ENCODE data around the gene AAK1.

DNA sequence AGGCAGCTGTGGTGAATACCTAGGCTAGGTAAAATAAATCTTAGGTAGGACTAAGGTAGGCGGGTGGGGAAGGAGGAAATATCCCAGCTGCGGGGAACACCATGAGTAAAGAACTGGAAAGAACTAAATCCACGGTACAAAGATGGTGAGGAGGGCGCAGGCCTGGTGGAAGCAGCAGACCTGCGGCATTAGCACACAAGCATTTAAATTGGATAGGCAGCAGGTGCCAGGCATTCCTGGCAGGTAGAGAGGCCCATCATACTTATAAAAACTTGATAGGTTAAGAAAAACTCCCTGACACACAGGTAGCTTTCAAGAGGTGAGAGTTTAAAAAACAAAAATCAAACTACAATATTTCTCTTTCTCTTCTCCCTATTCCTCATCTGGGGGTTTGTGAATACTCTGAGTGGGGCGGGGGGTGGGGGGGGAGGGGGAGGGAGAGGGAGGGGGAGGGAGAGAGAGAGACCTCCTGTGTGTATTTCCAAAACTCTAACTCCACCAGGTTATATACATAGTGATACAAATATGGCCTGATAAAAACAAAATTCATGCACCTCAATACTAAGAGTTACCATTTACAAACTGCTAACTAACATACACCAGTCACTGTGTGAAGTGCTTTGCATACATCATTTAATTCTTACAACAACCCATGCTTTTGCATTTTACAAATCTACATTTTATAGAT lies 13.5 kb downstream of the AAK1 start:
- TF ChIP-seq, protein P1, sequence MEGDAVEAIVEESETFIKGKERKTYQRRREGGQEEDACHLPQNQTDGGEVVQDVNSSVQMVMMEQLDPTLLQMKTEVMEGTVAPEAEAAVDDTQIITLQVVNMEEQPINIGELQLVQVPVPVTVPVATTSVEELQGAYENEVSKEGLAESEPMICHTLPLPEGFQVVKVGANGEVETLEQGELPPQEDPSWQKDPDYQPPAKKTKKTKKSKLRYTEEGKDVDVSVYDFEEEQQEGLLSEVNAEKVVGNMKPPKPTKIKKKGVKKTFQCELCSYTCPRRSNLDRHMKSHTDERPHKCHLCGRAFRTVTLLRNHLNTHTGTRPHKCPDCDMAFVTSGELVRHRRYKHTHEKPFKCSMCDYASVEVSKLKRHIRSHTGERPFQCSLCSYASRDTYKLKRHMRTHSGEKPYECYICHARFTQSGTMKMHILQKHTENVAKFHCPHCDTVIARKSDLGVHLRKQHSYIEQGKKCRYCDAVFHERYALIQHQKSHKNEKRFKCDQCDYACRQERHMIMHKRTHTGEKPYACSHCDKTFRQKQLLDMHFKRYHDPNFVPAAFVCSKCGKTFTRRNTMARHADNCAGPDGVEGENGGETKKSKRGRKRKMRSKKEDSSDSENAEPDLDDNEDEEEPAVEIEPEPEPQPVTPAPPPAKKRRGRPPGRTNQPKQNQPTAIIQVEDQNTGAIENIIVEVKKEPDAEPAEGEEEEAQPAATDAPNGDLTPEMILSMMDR (IDR thresholded peaks at IDR 0.05; ENCODE audit: insufficient read depth, low read depth, low read length), result no peak
- no peak for TF ChIP-seq EZH2 (IDR thresholded peaks at IDR 0.05; ENCODE audit: insufficient read depth, low read length)

Measured in astrocyte (in vitro differentiated cells and primary cell).